Mucosa of gallbladder (tissue), 1 donor: ENCODE data around the gene RAET1L. TPM values are rescaled to one million over a fixed set of nuclear protein-coding genes. Genes with fewer than 3 reads are reported as not detected.
"Not testable (repeated sequence)": the region's sequence is repeated elsewhere in the genome, so short reads cannot be mapped to it uniquely, and the experiment has no call there.

Experiments used
- DNase-seq: peaks from one replicate; pipeline ENCODE4 v3.0.0-alpha.2; 2020; ENCODE audit warnings: low spot score
- total RNA-seq: library from RNA; stranded (reverse); gene quantifications from one replicate; pipeline ENCODE4 v1.2.1, GENCODE V29; 2021
- donor health status: DM: no; HTN: no; CAD: no.

Gene RAET1L
- total RNA-seq, 1 donor from 2014 or later, result not detected

- not testable (repeated sequence) for DNase-seq
These were observed 33.9 kb downstream of the RAET1L start for GRCh38 chr6:149991472-149991795.

GRCh38 chr6:149990661-149991471 is 34.5 kb downstream of the RAET1L start:
- no peak for DNase-seq

DNA sequence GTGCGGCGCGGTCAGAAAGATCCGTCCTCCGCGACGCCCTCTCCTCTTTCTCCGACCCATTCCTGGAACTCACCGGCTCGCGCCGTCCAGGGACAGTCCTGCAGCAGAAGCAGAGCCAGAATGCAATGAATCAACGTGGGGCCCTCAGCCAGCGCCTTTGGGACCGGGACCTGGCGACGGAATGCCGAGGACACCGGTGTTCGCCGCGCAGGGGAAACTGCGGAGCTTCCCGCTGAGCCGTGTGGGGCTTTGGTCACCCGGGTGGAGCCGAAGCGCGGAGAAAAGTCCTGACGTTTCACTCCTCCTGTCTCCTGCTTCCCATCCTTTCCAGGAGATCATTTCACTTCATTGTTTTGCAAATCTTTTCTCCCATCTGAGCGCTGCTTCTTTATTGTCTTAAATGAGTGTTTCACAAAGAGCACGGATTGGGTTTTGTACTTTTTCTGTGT is 35.1 kb downstream of the RAET1L start:
- no peak for DNase-seq

GRCh38 chr6:149988550-149989346 is 36.6 kb downstream of the RAET1L start:
- DNase-seq, result no peak

DNA sequence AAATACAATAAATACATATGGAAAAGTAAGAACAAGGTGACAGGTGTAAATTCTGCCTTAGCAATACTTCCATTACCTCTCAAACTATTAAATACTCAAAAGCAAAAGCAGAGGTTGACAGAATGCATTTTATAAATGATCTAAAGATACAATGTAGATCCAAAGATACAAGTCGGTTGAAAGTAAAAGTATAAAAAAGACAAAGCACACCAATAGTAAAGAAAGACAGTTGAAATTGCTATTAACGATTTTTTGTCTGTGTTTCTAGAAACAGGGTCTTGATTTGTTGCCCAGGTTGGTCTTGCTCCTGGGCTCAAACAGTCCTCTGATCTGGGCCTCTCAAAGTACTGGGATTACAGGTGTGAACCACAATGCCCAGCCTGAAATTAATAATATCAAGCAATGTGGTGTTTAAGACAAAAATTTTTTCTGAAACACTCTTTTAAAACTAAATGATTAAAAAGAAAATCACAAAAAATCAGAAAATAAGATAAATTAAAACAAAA is 37.7 kb downstream of the RAET1L start:
- no peak for DNase-seq

GRCh38 chr6:149985481-149985937 is 39.8 kb downstream of the RAET1L start:
- no peak for DNase-seq

DNA sequence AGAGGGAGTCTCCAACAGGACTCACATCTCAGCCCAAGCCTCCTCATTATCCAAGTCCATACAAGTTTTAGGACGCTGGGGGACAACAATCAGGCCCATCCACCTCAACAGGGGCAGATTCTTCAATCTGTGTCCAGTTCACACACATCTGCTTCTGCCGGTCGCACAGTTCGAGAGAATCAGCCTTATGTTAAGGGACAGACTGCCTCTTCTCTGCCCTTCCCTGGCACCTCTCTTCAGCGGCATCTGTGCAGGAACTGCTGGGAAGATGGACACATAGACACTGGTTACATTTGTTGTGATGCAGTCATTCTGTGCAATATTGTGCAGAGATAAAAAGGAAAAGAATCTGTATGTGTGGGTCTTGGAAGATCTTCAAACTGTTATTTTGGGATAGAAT is 40.6 kb downstream of the RAET1L start:
- DNase-seq, result no peak

DNA sequence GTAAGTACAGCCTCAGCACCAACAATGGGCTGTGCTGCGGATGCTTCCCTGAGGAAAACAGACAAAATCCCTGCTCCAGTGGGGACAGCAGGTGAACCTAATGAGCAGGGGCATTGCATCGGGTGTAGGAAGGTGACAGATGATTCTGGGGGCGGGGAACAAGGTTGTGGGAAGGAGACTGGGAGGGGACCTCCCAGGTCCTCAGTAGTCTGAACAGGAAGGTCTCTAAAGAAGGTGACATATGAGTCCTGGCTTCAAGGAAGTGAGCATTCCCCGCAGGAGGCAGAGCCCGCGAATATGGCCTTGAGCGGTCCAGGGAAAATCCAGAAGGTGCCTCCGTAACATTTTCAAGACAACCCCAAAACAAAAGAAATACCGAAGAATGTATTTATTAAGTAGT is 42.2 kb downstream of the RAET1L start:
- no peak for DNase-seq

DNA sequence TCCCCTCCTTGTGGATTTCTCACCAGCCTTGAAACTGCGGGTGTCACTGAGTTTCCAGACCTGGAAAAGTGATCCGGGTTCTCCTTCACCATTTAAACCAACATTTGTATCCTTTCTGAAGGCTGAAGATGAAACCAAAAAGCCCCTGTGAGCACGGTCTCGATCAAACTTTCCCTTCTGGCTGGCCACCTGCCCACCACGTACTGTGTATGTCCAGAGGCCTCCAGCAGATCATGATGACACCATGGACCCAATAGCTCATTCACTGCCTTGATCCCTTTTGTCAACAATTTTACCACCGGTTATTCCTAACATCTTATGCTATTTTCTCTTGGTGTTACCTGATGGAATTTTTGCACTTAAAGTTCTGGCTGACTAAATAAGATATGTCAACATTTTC is 46.0 kb downstream of the RAET1L start:
- no peak for DNase-seq

DNA sequence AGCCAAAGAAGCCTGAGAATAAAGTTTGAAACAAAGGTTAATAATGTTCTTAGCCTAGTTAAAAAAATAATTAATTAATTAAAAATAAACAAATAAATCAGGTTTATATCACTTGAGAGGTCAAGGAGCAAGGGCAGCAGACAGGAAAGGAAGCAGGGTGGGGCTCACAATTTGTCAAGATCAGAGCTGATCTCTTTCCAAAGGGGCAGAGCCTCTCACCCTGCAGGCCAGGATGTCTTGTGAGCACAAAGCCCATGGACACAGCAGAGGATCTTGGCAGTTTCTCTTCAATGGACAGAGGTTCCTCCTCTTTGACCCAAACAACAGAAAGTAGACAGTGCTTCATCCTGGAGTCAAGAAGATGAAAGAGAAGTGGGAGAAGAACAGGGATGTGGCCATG is 46.7 kb downstream of the RAET1L start:
- no peak for DNase-seq

DNA sequence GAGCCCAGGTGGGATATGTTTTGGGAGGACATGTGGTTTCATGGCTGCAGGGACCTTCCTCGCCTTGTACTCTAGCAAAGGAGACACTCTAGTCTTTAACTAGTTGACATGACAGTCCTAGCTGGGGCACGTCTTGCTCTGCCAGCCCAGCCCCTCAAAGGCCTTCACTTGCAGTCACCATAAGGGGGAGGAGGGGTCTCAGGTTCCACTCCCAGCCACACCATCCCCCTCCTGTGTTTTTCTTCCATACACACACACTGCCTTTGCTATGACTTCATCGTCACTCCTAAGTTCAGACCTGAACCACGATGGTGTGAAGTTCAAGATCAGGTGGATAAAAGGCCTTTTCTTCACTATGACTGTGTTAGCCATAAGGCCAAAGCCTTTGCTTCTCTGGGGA is 48.1 kb downstream of the RAET1L start:
- no peak for DNase-seq

DNA sequence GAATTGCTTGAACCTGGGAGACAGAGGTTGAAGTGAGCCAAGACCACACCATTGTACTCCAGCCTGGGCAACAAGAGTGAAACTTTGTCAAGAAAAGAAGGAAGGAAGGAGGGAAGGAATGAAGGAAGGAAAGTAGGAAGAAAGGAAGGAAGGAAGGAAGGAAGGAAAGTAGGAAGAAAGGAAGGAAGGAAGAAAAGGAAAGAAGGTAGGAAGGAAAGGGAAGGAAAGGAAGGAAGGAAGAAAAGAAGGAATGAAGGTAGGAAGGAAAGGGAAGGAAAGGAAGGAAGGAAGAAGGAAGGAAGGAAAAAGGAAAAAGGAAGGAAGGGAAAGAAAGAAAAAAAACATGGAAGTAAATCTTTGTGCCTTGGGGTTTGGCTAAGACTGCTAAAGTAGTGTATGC is 49.9 kb downstream of the RAET1L start:
- no peak for DNase-seq

DNA sequence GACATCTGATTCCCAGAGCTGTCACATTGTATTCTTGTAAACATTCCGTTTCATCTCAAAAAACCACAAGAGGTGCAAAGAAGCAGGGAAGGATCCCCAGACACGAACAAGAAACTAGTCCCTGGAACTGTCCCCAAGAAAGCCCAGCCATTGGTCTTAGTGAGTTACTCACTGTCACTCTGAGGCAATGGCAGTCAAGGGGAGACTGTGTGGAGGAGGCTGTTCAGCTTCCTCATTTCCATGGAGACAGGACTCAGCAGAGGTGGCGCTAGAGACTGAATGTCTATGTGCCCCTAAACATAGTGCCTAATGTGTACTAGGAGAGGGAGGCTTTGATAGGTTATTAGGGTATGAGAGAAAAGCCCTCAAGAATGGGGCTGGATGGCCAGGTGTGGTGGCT is 50.5 kb downstream of the RAET1L start:
- no peak for DNase-seq

DNA sequence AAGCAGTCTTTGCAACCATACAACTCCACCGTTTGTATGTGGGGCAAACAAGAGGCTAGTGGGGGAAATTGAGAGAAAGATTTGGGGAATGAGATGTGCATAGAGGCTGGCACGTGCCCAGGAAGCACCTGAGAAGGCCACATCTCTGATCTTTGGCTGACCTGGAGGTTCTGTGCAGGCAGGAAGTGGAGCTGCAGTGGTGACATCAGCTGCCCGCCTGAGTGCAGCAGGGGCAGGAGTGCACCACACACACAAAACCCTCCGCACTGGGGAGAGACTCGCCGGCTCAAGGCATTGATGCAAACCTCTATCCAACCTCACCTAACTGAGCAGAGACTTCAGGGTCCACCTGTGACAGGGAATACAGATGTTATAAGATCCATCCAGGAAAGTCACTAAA is 50.9 kb downstream of the RAET1L start:
- DNase-seq, result not testable (repeated sequence)

GRCh38 chr6:149969635-149970034 is 55.7 kb downstream of the RAET1L start:
- DNase-seq, result no peak

DNA sequence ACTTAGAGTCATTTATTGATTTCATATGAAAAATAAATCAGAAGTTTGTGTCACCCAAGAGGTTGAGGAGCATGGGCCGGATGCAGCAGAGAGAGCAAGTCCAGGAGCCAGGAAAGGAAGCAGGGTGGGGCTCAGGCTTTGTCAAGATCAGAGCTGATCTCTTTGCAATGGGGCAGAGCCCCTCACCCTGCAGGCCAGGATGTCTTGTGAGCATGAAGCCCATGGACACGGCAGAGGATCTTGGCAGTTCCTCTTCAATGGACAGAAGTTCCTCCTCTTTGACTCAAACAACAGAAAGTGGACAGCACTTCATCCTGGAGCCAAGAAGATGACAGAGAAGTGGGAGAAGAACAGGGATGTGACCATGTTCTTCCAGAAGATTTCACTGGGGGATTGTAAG is 56.4 kb downstream of the RAET1L start:
- DNase-seq, result not testable (repeated sequence)

Other genes starting within 250 kb of the RAET1L start
- 50.0 TPM for gene LRP11, start 161.2 kb downstream of the RAET1L start, total RNA-seq
- gene RAET1E, start 127.4 kb downstream of the RAET1L start, total RNA-seq, result 0.23 TPM
- 0.52 TPM for gene RAET1G, start 102.4 kb downstream of the RAET1L start, total RNA-seq
- gene ULBP2, start 83.5 kb downstream of the RAET1L start, total RNA-seq, result 0.14 TPM
- 0.09 TPM for gene ULBP1, start 61.6 kb downstream of the RAET1L start, total RNA-seq
- gene ULBP3, start 43.6 kb upstream of the RAET1L start, total RNA-seq, result 2.5 TPM
- 0.37 TPM for gene PPP1R14C, start 117.5 kb upstream of the RAET1L start, total RNA-seq